Natural killer cell (primary cell): ENCODE data around the gene PPP1R12B. TPM values are rescaled to one million over a fixed set of nuclear protein-coding genes. Genes with fewer than 3 reads are reported as not detected.
"Not testable (repeated sequence)": the region's sequence is repeated elsewhere in the genome, so short reads cannot be mapped to it uniquely, and the experiment has no call there.

Experiments used
- ATAC-seq, 3 donors: fragments of 150-1000 bp in 2 of 3; fragments of 200-7000 bp in 1 of 3; cut with Tn5 transposase; 1 replicate in 1 of 3; 2 replicates in 2 of 3; pipeline ENCODE4 v1.10.0; 2021; ENCODE audit warnings: mild to moderate bottlenecking in 2 of 3, moderate library complexity in 2 of 3
- DNase-seq, 2 donors: peaks; one replicate each; pipeline versions ENCODE4 v3.0.0 to v3.0.0-alpha.2; 2013 to 2021; ENCODE audit warnings: mixed read lengths in 1 of 2
- H3K27ac ChIP-seq: one replicate; pipeline ENCODE4 v1.5.1; 2013; ENCODE audit warnings: mild to moderate bottlenecking, low read length
- H3K27me3 ChIP-seq: one replicate; pipeline ENCODE4 v1.6.1; 2013; ENCODE audit warnings: low read length; ENCODE audit not compliant: control insufficient read depth, insufficient read depth
- H3K36me3 ChIP-seq: one replicate; pipeline ENCODE4 v1.6.1; 2013; ENCODE audit warnings: low read length; ENCODE audit not compliant: control insufficient read depth, insufficient read depth
- H3K4me1 ChIP-seq: one replicate; pipeline ENCODE4 v1.6.1; 2013; ENCODE audit warnings: low read length; ENCODE audit not compliant: control insufficient read depth, insufficient read depth
- H3K4me3 ChIP-seq: one replicate; pipeline ENCODE4 v1.5.1; 2013; ENCODE audit warnings: low read length
- H3K9me3 ChIP-seq: one replicate; pipeline ENCODE4 v1.6.1; 2013; ENCODE audit warnings: low read length; ENCODE audit not compliant: control insufficient read depth, insufficient read depth
- H3K27ac Mint-ChIP-seq, 2 donors: one replicate each; pipeline ENCODE4 v1.8.0; 2022; ENCODE audit warnings: mild to moderate bottlenecking in 2 of 2, mixed read lengths in 2 of 2, moderate library complexity in 1 of 2
- H3K27me3 Mint-ChIP-seq, 2 donors: one replicate each; pipeline ENCODE4 v1.8.0; 2022; ENCODE audit warnings: low read depth in 2 of 2, mixed read lengths in 2 of 2
- H3K36me3 Mint-ChIP-seq: one replicate; pipeline ENCODE4 v1.8.0; 2022; ENCODE audit warnings: mixed read lengths
- H3K4me1 Mint-ChIP-seq, 2 donors: one replicate each; pipeline ENCODE4 v1.8.0; 2022; ENCODE audit warnings: mixed read lengths in 2 of 2
- H3K4me3 Mint-ChIP-seq: one replicate; pipeline ENCODE4 v1.8.0; 2022; ENCODE audit warnings: mild to moderate bottlenecking, moderate library complexity, mixed read lengths
- H3K9me3 Mint-ChIP-seq, 2 donors: one replicate each; pipeline ENCODE4 v1.8.0; 2022; ENCODE audit warnings: mixed read lengths in 2 of 2
- WGBS: methylation state at CpG from one replicate; pipeline ENCODE4 v1.1.7; 2013; ENCODE audit warnings: missing lambda C conversion rate; ENCODE audit not compliant: insufficient coverage; 5-methylcytosine and 5-hydroxymethylcytosine counted together
- intact Hi-C: fragments of 100-400 bp; cut with micrococcal nuclease; formaldehyde crosslinking; loops from one replicate; pipeline ENCODE4 v1.14.2; 2022
- total RNA-seq, 4 donors: library from RNA; stranded (reverse); fragments of 120-200 nt in 1 of 4; gene quantifications; one replicate each; pipeline versions ENCODE4 v1.2.3 to v1.2.4, GENCODE V29; 2013 to 2022
- TF ChIP-seq, protein P1 (sequence below): fragments of 200-600 bp; IDR thresholded peaks from one replicate; pipeline ENCODE4 v1.8.0; 2022; ENCODE audit warnings: antibody characterized with exemption

Gene PPP1R12B
- total RNA-seq, 3 donors from 2014 or later (not counting 1 experiment from before 2014, with no cell fraction given): 27.8 to 47.5 (median 46.5) TPM

DNA sequence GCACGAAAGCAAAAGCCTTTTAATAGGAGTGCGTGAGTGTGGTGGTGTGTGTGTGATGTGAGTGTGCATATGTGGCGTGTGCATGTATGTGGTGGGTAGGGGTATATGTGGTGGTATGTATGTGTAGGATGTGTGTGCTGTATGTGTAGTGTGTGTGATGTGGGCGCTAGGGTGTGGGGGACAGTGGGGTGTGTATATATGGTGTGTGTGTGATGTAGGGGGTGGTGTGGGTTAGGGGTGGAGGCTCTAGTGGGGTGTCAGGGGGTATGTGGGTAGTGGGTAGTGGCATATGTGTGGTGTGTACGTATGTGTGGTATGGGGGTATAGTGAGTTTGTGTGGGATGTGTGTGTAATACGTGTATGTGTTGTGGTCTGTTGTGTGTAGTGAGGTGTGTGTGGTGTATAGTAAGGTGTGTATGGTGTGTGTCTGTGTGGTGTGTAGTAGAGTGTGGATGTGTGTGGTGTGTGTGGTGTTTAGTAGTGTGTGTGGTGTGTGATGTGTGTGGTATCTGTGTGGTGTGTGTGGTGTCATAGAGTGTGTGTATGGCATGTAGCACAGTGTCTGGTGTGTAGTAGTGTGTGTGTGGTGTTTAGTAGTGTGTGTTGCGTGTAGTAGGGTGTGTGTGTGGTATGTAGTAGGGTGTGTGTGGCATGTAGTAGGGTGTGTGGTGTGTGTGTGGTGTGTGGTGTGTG, 275.7 kb downstream of the PPP1R12B start:
- H3K4me1 ChIP-seq: peaks cover 46% of the 10 kb centered on the region
- DNase-seq (no peak), ATAC-seq (no peak)
- TF ChIP-seq, protein P1, sequence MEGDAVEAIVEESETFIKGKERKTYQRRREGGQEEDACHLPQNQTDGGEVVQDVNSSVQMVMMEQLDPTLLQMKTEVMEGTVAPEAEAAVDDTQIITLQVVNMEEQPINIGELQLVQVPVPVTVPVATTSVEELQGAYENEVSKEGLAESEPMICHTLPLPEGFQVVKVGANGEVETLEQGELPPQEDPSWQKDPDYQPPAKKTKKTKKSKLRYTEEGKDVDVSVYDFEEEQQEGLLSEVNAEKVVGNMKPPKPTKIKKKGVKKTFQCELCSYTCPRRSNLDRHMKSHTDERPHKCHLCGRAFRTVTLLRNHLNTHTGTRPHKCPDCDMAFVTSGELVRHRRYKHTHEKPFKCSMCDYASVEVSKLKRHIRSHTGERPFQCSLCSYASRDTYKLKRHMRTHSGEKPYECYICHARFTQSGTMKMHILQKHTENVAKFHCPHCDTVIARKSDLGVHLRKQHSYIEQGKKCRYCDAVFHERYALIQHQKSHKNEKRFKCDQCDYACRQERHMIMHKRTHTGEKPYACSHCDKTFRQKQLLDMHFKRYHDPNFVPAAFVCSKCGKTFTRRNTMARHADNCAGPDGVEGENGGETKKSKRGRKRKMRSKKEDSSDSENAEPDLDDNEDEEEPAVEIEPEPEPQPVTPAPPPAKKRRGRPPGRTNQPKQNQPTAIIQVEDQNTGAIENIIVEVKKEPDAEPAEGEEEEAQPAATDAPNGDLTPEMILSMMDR: no peak
- H3K4me3 Mint-ChIP-seq: no peak overlapping the region
- H3K4me3 ChIP-seq: no peak overlapping the region
- no peaks in the 10 kb centered on the region for H3K9me3 ChIP-seq
- H3K27ac ChIP-seq: no peak overlapping the region
- H3K36me3 Mint-ChIP-seq: no peaks in the 10 kb centered on the region
- intact Hi-C loops: no loop called here
- H3K27me3 ChIP-seq: peaks cover 2% of the 10 kb centered on the region
- no peaks in the 10 kb centered on the region for H3K36me3 ChIP-seq
- H3K27ac Mint-ChIP-seq: no peak overlapping the region
- 90% methylated on average over 7 of the region's 7 CpGs for WGBS
- peaks cover 9 to 17% of the 10 kb centered on the region in 2 donors for H3K27me3 Mint-ChIP-seq
- H3K9me3 Mint-ChIP-seq: no peaks in the 10 kb centered on the region
- H3K4me1 Mint-ChIP-seq: peaks cover 24 to 30% of the 10 kb centered on the region in 2 donors

DNA sequence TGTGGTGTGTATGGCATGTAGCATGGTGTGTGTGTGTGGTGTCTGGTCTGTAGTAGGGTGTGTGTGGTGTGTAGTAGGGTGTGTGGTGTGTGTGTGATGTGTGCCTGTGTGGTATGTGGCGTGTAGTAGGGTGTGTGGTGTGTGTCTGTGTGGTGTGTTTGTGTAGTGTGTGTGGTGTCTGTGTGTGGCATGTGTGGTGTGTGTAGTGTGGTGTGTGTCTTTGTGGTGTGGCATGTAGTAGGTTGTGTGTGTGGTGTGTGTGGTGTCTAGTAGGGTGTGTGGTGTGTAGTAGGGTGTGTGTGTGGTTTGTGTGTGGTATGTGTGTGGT, 276.2 kb downstream of the PPP1R12B start:
- Histone ChIP-seq H3K27me3 (peaks cover 2% of the 10 kb centered on the region), H3K36me3 (no peaks in the 10 kb centered on the region), H3K4me3 (no peak overlapping the region), H3K4me1 (peaks cover 51% of the 10 kb centered on the region), H3K9me3 (no peaks in the 10 kb centered on the region), H3K27ac (no peak overlapping the region)
- H3K27me3 Mint-ChIP-seq: peaks cover 10 to 12% of the 10 kb centered on the region in 2 donors
- H3K9me3 Mint-ChIP-seq: no peaks in the 10 kb centered on the region
- DNase-seq (peak in 1 of 2 donors; percentile 31), ATAC-seq (peak in 1 of 3 donors; percentile 17)
- intact Hi-C loops: no loop called here
- no peak overlapping the region for H3K4me3 Mint-ChIP-seq
- peaks cover 29 to 35% of the 10 kb centered on the region in 2 donors for H3K4me1 Mint-ChIP-seq
- no peak overlapping the region for H3K27ac Mint-ChIP-seq
- TF ChIP-seq, protein P1: no peak
- WGBS: 84% methylated on average over 1 of the region's 1 CpG
- no peaks in the 10 kb centered on the region for H3K36me3 Mint-ChIP-seq

DNA sequence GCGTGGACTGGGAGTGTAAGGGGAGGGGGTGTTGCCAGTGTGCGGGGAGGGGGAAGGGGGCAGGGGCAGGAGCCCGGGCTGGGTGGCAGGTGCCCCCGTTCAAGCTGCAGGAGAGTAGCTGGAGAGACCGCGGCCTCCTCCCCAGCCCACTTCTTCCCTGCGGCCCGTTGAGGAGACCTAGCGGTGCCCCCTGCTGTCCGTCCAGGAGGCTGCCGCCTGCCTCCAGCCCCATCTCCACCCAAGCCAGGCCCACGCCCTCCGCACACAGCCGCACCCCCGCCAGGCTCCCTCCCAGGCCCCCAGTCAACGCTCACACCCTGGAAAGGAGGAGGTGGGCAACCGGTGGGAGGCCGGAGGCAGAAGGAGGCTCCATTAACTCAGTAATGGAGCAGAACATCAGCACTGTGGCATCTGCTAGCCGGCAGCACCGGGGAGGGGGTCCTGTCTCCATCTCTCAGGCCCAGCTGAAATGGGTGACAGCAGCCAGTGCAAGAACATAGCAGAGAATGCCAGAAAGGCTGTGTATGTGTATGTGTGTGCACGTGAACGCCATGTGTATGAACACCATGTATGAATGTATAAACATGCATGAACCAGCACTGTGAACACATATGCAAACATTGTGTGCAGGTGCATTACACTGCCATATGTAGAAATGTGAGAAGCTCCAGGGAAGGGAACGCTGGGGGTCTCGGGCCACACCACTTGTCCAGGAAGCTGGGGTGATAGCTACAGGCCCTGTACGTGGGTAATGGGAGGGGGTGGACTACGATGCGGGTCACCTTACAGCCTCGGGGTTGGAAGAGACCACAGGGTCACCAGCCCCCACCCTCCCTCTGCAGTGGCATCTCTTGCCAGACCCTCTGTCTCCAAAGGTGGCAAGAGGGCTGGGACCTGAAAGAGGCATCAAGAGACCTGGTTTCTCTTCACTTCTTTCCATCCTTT, 277.2 kb downstream of the PPP1R12B start:
- peaks cover 35 to 43% of the 10 kb centered on the region in 2 donors for H3K4me1 Mint-ChIP-seq
- DNase-seq (peak; percentile 47 to 75), ATAC-seq (peak; percentile 67 to 72 (median 70))
- peaks cover 12 to 14% of the 10 kb centered on the region in 2 donors for H3K27me3 Mint-ChIP-seq
- H3K4me3 Mint-ChIP-seq: no peak overlapping the region
- Histone ChIP-seq H3K4me1 (peaks cover 61% of the 10 kb centered on the region), H3K9me3 (no peaks in the 10 kb centered on the region), H3K4me3 (no peak overlapping the region), H3K36me3 (no peaks in the 10 kb centered on the region), H3K27ac (no peak overlapping the region), H3K27me3 (peaks cover 3% of the 10 kb centered on the region)
- H3K36me3 Mint-ChIP-seq: no peaks in the 10 kb centered on the region
- H3K9me3 Mint-ChIP-seq: no peaks in the 10 kb centered on the region
- intact Hi-C loops: no loop called here
- TF ChIP-seq, protein P1: peak; percentile 38
- H3K27ac Mint-ChIP-seq: no peak overlapping the region
- WGBS: 37% methylated on average over 27 of the region's 28 CpGs

DNA sequence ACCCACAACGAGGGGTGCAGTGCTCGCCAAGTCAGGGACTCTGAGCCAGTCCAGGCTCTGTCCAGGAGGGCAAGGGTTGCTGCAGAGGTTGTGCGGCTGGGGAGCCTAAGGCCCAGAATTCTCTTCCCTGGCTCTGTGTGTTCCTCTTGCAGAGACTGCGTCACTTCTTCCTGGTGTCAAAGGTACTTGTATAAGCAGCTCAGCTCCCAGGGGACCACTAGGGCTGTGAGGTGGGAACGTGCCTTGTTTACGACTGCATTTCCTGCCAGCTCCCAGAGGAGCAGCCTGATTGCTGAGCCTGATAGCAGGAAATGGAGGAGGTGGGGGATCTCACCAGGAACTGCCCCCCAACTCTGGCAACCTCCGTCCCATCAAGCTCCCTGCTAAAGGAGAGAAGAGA, 278.5 kb downstream of the PPP1R12B start:
- H3K9me3 Mint-ChIP-seq, H3K4me3 ChIP-seq, DNase-seq, H3K36me3 ChIP-seq, H3K27ac Mint-ChIP-seq, H3K27ac ChIP-seq, H3K27me3 ChIP-seq, intact Hi-C loops, H3K36me3 Mint-ChIP-seq, H3K9me3 ChIP-seq, H3K4me3 Mint-ChIP-seq, ATAC-seq: not testable (repeated sequence)
- peaks cover 12 to 19% of the 10 kb centered on the region in 2 donors for H3K27me3 Mint-ChIP-seq
- peaks cover 73% of the 10 kb centered on the region for H3K4me1 ChIP-seq
- WGBS: 61% methylated on average over 7 of the region's 7 CpGs
- H3K4me1 Mint-ChIP-seq: peaks cover 43 to 56% of the 10 kb centered on the region in 2 donors
